Thyroid gland (tissue), 4 donors: Measurements from ENCODE around the gene ATAD2B.

ENCODE experiments used
- CTCF ChIP-seq, 6 experiments: fragments of 200-600 bp in 3 of 6; fragments of 450-650 bp in 3 of 6; sonication (generic) in 3 of 6; IDR thresholded peaks; one replicate each; pipeline ENCODE4 v1.5.1; 2016 to 2019; ENCODE audit warnings: antibody characterized with exemption in 6 of 6, mild to moderate bottlenecking in 2 of 6, inconsistent platforms in 1 of 6, moderate library complexity in 1 of 6
- POLR2A ChIP-seq, 2 donors: fragments of 450-650 bp; IDR thresholded peaks; one replicate each; pipeline ENCODE4 v1.6.1; 2017; ENCODE audit warnings: antibody characterized with exemption in 2 of 2, mild to moderate bottlenecking in 2 of 2, moderate library complexity in 1 of 2

GRCh38 chr2:23754970-23755369 is 172.0 kb downstream of the ATAD2B start:
- no peak for TF ChIP-seq CTCF (IDR thresholded peaks at IDR 0.05)
- TF ChIP-seq POLR2A (IDR thresholded peaks at IDR 0.05) = no peak
